ENCODE results near the gene CHMP2A.
"Not testable (repeated sequence)": the region's sequence is repeated elsewhere in the genome, so short reads cannot be mapped to it uniquely, and the experiment has no call there.

Gene CHMP2A

GRCh38 chr19:58554494-58555368 is at the start of gene CHMP2A:
Gene CHMP2A, minus strand, starts transcription at chr19:58555105. Its CDS starts 893 bp downstream, at chr19:58554212.
- peak; percentile 95 for DNase-seq (ENCODE audit: low spot score)

- DNase-seq (ENCODE audit: low spot score): no peak
Observed at GRCh38 chr19:58586133-58586765, 31.3 kb upstream of the CHMP2A start.

GRCh38 chr19:58585442-58586132 is 30.7 kb upstream of the CHMP2A start:
- DNase-seq (ENCODE audit: low spot score): no peak

GRCh38 chr19:58584498-58585441 is 29.9 kb upstream of the CHMP2A start:
- peak; percentile 46 for DNase-seq (ENCODE audit: low spot score)

- no peak for DNase-seq (ENCODE audit: low spot score)
Observed at GRCh38 chr19:58582985-58583384, 28.1 kb upstream of the CHMP2A start.

GRCh38 chr19:58581227-58582141 is 26.6 kb upstream of the CHMP2A start:
- DNase-seq (ENCODE audit: low spot score): peak; percentile 89

DNA sequence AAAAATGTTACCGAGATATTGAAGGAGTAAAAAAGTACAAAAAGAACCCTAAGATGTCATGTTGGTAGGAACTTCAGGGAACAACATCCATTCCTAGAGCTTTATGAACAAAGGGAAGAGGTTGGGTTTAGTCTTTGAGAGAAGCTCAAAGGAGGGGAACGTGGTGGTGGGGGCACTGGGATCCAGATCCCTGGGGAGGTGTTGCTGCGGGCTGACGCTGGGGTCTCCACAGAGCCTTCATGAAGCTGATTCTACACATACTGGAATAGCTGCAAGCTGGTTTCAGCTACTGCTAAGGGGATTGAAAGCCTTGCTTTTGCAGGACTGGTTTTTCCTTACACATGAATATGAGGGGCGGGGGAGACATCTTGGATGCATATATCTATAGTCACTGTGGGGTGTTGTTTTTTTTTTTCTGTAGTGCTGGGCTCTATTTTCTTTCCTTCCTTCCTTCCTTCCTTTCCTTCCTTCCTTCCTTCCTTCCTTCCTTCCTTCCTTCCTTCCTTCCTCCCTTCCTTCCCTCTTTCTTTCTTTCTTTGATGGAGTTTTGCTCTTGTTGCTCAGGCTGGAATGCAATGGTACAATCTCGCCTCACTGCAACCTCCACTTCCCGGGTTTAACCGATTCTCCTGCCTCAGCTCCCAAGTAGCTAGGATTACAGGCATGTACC is 24.7 kb upstream of the CHMP2A start:
- DNase-seq (ENCODE audit: low spot score): no peak

DNA sequence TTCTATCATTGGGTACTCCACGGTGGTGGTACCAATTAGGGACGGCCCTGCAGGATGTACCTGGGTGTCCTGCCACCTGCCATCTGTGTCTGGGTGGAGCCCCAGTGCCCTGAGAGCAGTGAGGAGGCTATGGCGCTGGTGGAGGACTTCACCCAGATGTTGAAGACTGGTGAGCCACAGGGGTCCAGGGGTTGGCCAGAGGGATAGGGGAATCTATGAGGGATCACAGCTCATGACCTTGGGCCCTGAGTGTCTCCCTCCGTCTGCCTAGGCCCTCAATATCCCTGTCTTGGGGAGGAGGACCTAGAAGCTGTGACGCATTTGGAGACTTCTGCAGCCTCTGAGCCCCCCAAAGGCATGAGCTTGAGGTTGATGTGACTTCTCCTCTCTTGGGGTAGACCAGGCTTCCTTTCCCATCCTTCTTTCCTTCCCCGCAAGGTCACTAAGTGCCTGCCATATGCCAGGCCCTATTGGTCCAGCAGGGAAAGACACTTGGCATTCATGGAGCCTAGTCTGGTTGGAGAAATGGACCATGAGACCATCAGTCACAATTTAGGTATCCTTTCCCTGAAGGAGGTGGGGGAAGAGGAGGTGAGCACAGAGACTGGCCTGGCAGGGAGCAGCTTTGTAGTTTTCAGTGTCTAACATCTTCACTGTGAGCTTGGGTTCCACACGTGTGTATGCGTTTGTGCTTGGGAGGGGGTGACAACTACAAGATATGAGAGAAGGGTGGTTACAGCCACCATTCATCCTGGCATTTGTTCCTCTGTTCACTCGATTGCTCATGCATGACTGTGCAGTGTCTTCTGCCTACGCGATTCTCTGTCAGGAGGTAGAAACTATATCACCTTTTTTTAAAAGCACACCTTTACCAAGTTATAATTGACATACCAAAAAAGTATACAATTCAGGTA is 23.4 kb upstream of the CHMP2A start:
- DNase-seq (ENCODE audit: low spot score): no peak

DNA sequence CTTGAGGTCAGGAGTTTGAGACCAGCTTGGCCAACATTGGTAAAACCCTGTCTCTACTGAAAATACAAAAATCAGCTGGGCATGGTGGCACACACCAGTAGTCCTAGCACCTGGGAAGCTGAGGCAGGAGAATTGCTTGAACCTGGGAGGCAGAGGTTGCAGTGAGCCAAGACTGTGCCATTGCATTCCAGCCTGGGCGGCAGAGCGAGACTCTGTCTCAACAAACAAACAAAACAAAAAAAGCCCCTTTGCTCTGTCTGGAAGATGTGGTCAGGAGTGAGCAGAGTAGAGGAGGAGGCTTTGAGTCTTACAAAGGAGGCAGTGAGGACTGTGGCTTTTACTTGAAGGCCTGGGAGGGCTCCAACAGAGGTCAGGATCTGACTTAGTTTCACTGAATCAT is 22.7 kb upstream of the CHMP2A start:
- not testable (repeated sequence) for DNase-seq (ENCODE audit: low spot score)

- peak; percentile 86 for DNase-seq (ENCODE audit: low spot score)
Observed at GRCh38 chr19:58575183-58576041, 20.5 kb upstream of the CHMP2A start.

GRCh38 chr19:58573658-58574164 is 18.8 kb upstream of the CHMP2A start:
- DNase-seq (ENCODE audit: low spot score): no peak

DNA sequence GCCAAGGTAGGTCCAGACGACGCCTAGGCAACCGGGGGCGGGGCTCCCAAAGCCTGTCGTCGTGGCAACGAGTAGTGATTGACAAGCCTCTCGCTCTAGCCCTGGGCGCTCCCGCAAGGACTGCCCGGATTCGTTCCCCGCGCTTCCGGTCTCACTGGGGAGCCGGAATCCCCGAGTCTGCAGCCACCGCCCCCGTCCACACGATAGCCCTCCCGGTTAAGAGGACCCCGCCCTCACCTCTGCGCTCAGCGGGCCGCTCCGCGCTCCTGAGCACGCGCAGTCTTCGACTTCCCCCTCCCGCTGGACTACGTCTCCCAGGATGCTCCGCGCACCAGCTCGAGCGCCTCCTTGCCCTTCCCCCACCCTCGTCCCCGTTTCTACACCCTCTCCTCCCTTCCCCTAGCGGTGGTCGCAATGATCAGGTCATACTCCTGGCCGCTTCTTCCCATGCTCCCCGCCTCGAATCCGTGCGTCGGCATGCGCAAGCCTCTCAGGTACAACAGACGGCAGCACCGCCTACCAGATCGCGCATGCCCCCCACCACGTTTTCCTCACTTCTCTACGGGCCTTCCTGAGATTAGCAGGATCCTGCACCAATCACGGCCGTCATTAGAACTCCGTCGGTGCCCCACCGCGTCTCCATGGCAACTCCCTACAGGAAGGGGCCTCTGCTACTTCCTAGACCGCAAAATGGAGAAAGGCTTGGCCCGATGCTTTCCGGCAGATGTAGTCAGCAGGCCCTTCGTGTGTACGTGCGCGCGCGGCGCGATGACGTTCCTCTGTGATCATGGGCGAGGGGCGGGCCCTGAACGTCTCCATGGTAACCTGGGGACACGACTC is 18.1 kb upstream of the CHMP2A start, which contains the start of gene MZF1:
MZF1 (minus strand) TSS at position 518 of the 840 bp plus-strand sequence. CDS start 1,946 bp downstream, outside the sequence.
- DNase-seq (ENCODE audit: low spot score): peak; percentile 99

DNA sequence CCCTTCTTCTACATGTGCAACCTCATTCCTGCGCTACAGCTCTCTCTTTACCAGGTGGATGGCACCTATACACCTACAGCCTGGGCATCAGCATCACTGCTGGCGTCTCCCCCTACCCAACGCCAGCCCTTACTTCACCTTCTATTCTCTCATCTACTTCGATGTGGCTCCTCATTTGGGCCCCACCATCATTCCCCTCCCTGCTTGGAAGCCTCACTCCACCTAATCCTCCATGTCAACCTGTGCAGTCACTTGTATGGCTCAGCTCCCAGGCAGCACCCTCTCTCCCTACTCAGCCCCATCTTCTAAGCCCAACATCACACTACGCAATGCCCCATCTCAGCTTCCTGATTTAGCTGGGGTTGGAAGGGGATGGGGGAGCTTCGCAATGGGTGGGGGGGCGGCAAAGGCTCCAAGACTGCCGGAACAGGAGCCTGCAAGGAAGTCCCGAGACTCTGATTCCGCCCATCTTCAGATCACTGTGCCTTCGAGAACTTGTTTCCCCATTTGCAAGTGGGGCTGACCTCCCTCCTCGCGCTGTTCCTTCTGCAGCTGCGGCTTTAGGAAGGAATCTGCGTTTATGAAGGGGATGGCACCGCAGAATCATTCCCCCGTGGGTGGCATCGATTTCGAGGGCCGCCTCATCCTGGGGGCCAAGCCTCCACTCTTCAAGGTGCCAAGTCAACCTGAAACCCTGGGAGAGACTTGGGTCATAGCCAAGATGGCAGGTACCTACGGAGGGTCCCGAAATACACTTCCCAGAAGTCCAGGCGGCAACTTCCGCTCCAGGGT is 17.3 kb upstream of the CHMP2A start:
- DNase-seq (ENCODE audit: low spot score): no peak

DNA sequence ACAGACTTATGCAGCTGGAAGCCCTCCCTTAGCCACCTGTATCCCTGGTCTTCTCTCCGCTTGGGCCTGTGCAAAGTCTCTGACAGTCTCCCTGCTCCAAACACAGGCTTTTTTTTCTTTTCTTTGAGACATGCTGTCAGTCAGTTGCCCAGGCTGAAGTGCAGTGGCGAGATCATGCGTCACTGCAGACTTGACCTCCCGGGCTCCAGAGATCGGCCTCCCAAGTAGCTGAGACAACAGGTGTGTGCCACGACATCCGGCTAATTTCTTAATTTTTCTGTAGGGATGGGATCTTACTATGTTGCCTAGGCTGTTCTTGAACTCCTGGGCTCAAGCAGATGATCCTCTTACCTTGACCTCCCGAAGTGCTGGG is 16.7 kb upstream of the CHMP2A start:
- DNase-seq (ENCODE audit: low spot score): no peak

GRCh38 chr19:58570770-58571574 is 16.1 kb upstream of the CHMP2A start:
- DNase-seq (ENCODE audit: low spot score): no peak
